ENCODE measurements around the gene NOL11. TPM values are rescaled to one million over a fixed set of nuclear protein-coding genes. Genes with fewer than 3 reads are reported as not detected.

NOL11 gene
- total RNA-seq, 1 experiment from 2014 or later: 38.2 TPM

DNA sequence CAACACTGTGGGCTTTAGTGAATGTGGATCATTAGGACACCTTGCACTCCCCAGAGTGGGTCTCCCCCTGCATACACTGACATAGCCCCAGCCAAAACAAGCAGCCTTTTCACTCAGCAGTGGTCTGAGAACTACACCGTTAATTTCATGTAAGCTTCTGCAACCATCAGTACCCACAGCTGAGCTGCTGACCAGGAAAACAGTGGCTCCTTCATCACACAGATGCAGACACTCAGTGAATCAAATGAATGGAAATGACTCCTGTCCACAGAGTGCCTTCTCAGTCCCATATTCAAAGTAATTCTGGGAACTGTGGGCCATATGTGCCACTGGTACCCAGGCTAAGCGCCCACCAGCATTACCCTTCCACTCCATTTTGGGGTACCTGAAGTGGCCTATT lies 39.3 kb upstream of the NOL11 start:
- Histone ChIP-seq H3K9me2 (ENCODE audit: insufficient read depth) (no peaks in the 10 kb centered on the region), H4K20me1 (ENCODE audit: insufficient read depth) (no peaks in the 10 kb centered on the region), H3K79me2 (ENCODE audit: low read depth) (no peaks in the 10 kb centered on the region), H3K4me2 (no peak overlapping the region), H3F3A (ENCODE audit: insufficient read depth, low read depth) (no peaks in the 10 kb centered on the region), H3K36me3 (ENCODE audit: low read depth) (no peaks in the 10 kb centered on the region), H3K27ac (no peak overlapping the region), H3K4me3 (no peak overlapping the region), H3K27me3 (ENCODE audit: insufficient read depth, low read depth) (no peaks in the 10 kb centered on the region), H3K9me3 (ENCODE audit: insufficient read depth, low read depth) (no peaks in the 10 kb centered on the region), H3K4me1 (replicated peaks; ENCODE audit: insufficient read depth) (no peaks in the 10 kb centered on the region), H2AFZ (no peak overlapping the region)
- TF ChIP-seq, protein P1, sequence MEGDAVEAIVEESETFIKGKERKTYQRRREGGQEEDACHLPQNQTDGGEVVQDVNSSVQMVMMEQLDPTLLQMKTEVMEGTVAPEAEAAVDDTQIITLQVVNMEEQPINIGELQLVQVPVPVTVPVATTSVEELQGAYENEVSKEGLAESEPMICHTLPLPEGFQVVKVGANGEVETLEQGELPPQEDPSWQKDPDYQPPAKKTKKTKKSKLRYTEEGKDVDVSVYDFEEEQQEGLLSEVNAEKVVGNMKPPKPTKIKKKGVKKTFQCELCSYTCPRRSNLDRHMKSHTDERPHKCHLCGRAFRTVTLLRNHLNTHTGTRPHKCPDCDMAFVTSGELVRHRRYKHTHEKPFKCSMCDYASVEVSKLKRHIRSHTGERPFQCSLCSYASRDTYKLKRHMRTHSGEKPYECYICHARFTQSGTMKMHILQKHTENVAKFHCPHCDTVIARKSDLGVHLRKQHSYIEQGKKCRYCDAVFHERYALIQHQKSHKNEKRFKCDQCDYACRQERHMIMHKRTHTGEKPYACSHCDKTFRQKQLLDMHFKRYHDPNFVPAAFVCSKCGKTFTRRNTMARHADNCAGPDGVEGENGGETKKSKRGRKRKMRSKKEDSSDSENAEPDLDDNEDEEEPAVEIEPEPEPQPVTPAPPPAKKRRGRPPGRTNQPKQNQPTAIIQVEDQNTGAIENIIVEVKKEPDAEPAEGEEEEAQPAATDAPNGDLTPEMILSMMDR (conservative IDR thresholded peaks at IDR 0.05): no peak
- TF ChIP-seq EZH2 (IDR thresholded peaks at IDR 0.05; ENCODE audit: low read depth): no peak
- ChIA-PET POLR2A (ENCODE audit: unreplicated experiment) (no interaction called here), CTCF (no interaction called here)
- intact Hi-C loops (cut with micrococcal nuclease; ENCODE audit: unreplicated experiment): no loop called here
- DNase-seq: no peak
- BruUV-seq (replicated peaks): no TSS peak

DNA sequence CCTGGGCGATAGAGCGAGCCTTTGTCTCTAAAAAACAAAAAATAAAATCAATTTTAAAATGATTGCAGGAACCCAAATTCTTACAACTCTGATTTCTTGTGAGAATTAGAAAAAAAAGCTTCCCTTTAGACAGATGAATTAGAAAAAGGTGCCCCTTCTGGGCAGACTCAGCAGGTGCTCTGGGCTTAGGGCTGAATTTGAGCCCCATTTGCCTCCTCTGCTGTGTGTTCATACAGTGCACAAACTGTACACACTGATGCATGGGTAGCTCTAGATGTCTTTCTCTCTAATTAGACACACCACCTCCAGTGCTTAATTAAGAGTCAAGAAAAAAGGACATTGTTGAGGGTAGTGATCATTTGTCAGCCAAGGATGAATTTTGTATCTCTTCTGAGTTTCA lies 38.5 kb upstream of the NOL11 start:
- no peaks in the 10 kb centered on the region for H3K79me2 ChIP-seq (ENCODE audit: low read depth)
- H3K27me3 ChIP-seq (ENCODE audit: insufficient read depth, low read depth): no peaks in the 10 kb centered on the region
- ChIA-PET POLR2A (ENCODE audit: unreplicated experiment) (no interaction called here), CTCF (interaction anchor here (0.6 kb wide), 1 partner anchor 51 kb away, joined by 3 read pairs; no protein-coding TSS in a partner anchor)
- DNase-seq: no peak
- H3F3A ChIP-seq (ENCODE audit: insufficient read depth, low read depth): no peaks in the 10 kb centered on the region
- no peak for TF ChIP-seq EZH2 (IDR thresholded peaks at IDR 0.05; ENCODE audit: low read depth)
- TF ChIP-seq, protein P1 (conservative IDR thresholded peaks at IDR 0.05): no peak; the same call in 1 of the 2 replicates
- no peak overlapping the region for H3K4me2 ChIP-seq
- H3K4me1 ChIP-seq (replicated peaks; ENCODE audit: insufficient read depth): no peaks in the 10 kb centered on the region
- no peak overlapping the region for H3K4me3 ChIP-seq
- no peaks in the 10 kb centered on the region for H3K9me3 ChIP-seq (ENCODE audit: insufficient read depth, low read depth)
- intact Hi-C loops (cut with micrococcal nuclease; ENCODE audit: unreplicated experiment): no loop called here
- no TSS peak for BruUV-seq (replicated peaks)
- H4K20me1 ChIP-seq (ENCODE audit: insufficient read depth): no peaks in the 10 kb centered on the region
- no peaks in the 10 kb centered on the region for H3K36me3 ChIP-seq (ENCODE audit: low read depth)
- H2AFZ ChIP-seq: no peak overlapping the region
- no peak overlapping the region for H3K27ac ChIP-seq
- H3K9me2 ChIP-seq (ENCODE audit: insufficient read depth): no peaks in the 10 kb centered on the region

DNA sequence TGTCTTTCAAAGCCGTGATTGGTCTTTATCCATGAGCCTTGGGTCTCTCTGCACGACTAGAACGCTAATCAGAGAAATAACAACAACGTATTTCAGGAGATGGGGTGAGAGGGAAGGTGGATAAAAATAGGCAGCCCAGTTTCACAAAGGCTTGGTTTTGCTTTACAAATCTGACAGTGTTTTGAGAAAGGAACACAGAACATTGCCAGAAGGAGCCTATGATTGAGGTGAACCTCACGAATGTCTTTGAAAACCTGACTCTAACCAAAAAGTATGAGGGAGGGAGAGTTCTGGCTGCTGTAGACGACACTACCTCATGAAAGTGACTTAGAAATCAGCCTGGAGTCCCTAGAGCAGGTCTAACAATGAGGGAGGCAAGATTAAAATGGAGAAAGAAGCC lies 38.0 kb upstream of the NOL11 start:
- POLR2A ChIA-PET (ENCODE audit: unreplicated experiment): no interaction called here
- intact Hi-C loops (cut with micrococcal nuclease; ENCODE audit: unreplicated experiment): no loop called here
- Histone ChIP-seq H3F3A (ENCODE audit: insufficient read depth, low read depth) (no peaks in the 10 kb centered on the region), H3K27me3 (ENCODE audit: insufficient read depth, low read depth) (no peaks in the 10 kb centered on the region), H3K4me2 (no peak overlapping the region), H2AFZ (no peak overlapping the region), H4K20me1 (ENCODE audit: insufficient read depth) (no peaks in the 10 kb centered on the region), H3K79me2 (ENCODE audit: low read depth) (no peaks in the 10 kb centered on the region), H3K27ac (no peak overlapping the region), H3K9me2 (ENCODE audit: insufficient read depth) (no peaks in the 10 kb centered on the region), H3K4me3 (no peak overlapping the region), H3K4me1 (replicated peaks; ENCODE audit: insufficient read depth) (no peaks in the 10 kb centered on the region), H3K36me3 (ENCODE audit: low read depth) (no peaks in the 10 kb centered on the region), H3K9me3 (ENCODE audit: insufficient read depth, low read depth) (no peaks in the 10 kb centered on the region)
- no peak for TF ChIP-seq EZH2 (IDR thresholded peaks at IDR 0.05; ENCODE audit: low read depth)
- TF ChIP-seq, protein P1 (conservative IDR thresholded peaks at IDR 0.05): no peak
- CTCF ChIA-PET: no interaction called here
- BruUV-seq (replicated peaks): no TSS peak
- no peak for DNase-seq

All from PC-9 (cell line).